Activated T-helper 1 cell treated with anti-CD3 and anti-CD28 coated beads, Interleukin-2, amount 50 U/mL, for 16 hours (primary cell): ENCODE results near the gene TCEAL4.

ENCODE experiments used
- DNase-seq, 2 donors: peaks; one replicate each; pipeline ENCODE4 v3.0.0-alpha.2; 2020; ENCODE audit warnings: low read depth in 1 of 2, low spot score in 1 of 2

TCEAL4 gene

GRCh38 chrX:103585411-103586313 is at the start of gene TCEAL4:
Gene TCEAL4 (plus strand): TSS chrX:103585515. CDS start chrX:103586676, 1,161 bp downstream.
- no peak for DNase-seq

DNA sequence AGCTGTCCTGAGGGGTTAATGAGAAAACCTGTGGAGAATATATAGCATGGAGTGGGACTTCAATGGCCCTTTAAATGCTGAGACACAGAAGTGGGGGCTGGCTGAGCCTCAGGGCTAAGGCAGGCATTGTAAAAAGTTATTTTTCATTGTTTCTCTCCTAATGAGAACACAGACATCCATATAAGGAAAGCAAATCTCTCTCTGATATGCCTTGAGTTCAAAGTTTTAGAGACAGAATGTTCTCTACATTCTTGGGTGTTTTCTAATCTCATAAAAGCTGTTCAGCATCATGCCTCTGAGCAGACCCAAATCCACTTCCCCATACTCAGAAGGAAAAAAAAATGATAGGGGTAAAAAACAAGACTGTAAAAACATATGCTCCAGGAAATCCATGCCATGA is 49.2 kb upstream of the TCEAL4 start:
- no peak for DNase-seq

DNA sequence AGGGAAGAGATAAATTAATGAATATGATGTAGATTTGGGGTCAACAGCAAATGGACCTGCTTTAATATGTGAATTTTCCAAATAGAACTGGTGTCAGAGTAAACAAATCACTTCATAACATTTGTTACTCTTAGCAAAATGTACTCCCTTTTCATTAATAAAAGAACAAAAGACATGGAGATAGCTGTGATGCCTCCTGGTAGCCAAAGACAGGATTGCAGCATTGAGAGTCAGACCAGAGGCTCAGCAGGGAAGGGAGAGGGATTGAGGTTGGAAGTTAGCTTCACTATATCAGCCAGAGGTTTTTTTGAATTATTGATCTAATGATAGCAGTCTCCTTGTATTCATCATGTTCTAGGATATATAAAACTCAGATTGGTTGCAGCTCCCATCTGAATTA is 48.6 kb upstream of the TCEAL4 start:
- no peak for DNase-seq

- no peak for DNase-seq
These were observed 47.4 kb upstream of the TCEAL4 start for GRCh38 chrX:103537871-103538387.

DNA sequence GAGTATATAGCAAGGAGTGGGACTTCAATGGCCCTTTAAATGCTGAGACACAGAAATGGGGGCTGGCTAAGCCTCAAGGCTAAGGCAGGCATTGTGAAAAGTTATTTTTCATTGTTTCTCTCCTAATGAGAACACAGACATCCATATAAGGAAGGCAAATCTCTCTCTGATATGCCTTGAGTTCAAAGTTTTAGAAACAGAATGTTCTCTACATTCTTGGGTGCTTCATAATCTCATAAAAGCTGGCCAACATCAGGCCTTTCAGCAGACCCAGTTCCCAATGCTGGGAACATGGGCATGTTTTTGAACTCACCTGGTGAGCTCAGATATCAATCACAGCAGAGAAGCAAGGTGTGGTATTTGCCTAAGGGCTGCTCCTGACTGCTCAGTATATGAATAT is 46.6 kb upstream of the TCEAL4 start:
- no peak for DNase-seq

DNA sequence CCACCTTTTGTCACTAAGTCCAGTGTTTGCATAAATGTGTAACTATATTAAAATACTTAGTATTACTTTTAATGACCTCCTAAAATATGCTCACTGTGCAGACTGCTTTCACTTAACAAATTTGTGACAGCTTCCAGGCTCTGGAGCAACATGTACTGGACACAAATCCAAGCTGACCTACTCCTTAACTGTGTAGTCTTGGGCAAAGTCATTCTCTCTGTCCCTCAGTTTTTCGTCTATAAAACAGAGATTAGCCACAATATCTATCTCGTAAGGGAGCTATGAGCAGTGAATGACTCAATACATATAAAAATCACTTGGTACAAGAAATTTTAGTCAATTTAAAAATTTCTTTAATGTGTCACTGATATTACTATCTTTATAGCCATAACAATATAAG is 45.6 kb upstream of the TCEAL4 start:
- no peak for DNase-seq

GRCh38 chrX:103540145-103540544 is 45.2 kb upstream of the TCEAL4 start:
- DNase-seq: no peak

GRCh38 chrX:103549916-103550315 is 35.4 kb upstream of the TCEAL4 start:
- DNase-seq: no peak

DNA sequence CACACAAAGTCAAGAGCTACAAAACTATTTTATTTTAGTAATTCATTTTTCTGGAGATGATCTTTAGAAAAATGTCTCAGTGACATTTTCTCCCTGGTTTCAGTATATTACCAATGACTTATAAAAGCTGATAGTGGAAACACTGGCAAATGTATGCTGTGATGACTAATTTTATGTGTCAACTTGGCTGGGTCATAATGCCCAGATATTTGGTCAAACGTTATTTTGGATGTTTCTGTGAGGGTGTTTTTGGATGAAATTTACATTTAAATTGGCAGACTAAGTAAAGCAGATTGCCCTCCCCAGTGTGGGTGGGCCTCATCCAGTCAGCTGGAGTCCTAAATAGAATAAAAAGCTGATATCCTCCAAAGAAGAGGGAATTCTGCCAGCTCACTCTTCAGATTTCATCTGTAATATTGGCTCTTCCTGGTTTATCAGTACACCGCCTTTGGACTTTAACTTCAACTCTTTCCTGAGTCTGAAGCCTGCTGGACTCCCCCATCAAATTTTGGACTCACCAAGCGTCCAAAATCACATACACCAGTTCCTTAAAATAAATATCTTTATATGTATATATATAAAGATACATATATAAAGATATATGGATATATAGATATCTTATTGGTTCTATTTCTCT is 34.8 kb upstream of the TCEAL4 start:
- DNase-seq: no peak

DNA sequence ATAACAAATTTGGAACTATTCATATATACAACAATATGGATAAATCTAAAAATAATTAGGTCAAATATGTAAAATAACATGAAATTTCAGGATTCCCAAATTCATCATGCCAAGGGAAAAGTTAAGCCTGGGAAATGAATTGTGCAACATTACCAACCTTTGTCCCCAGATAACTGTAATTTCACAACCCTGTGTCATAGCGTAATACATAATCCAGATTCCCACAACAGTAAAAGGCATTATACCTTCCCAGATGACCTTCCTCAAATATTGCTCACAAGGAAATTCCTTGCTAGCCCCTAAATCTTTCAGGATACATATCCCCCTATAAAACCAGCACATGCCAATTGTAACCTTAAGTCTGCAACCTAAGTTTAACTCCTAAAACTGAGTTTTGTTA is 33.1 kb upstream of the TCEAL4 start:
- no peak for DNase-seq

- peak; percentile 5 to 19 for DNase-seq
These were observed 30.5 kb upstream of the TCEAL4 start for GRCh38 chrX:103554687-103555424.

- DNase-seq: no peak
These were observed 28.2 kb upstream of the TCEAL4 start for GRCh38 chrX:103556963-103557612.

GRCh38 chrX:103560256-103560655 is 25.1 kb upstream of the TCEAL4 start:
- DNase-seq: no peak

DNA sequence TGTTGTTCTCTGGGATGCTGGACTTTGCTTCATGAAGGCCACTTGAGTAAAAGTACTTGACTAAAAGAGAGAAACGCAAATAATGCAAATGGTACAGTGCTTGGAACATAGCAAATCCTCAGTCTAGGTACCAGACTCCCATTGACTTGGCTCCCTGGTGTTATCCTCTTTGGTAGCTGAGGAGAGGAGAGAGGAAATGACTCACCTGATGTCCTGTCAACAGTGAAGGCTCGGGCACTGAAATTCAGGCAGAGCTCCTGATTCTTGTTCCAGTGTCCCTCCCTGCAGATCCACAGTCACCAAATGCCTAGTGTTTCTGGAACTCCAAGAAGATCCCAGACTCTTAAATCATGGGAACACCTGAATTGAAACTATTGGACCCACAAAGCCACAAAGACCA is 22.5 kb upstream of the TCEAL4 start:
- no peak for DNase-seq

DNA sequence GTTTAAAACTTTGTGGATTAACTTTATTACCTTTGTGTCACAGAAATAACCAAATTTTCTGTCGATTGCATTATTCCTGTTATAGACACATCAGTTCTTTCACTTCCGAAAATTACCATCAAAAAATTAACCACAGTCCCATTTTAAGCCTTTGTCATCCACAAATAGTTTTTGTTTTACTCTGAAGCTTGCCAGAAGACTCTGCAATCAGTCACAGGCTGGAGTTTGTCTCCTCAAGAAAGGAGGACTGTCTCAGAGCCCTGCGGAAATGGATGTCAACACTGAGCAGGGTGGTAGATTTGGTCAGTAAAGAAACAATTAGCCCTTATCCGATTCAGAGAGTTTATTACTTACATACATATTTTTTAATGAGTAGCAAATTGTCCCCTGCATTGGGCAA is 20.1 kb upstream of the TCEAL4 start:
- DNase-seq: no peak

DNA sequence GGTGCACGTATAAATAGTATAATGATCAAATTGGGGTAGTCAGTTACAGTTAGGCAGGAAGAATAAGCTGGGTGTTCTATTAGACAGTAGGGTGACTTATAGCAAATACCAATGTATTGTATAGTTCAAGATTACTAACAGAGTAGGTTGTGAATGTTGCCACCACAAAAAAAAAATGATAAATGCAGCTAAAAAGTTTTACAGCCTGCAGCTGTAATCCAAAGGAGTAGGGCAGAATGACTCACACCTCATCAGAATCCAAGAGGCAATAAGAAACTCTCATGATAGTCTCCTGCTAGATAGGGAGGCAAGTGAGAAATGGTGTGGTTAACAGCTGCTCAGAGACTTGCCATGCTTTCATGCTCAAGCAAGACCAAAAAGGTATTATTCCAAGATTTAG is 19.6 kb upstream of the TCEAL4 start:
- no peak for DNase-seq

DNA sequence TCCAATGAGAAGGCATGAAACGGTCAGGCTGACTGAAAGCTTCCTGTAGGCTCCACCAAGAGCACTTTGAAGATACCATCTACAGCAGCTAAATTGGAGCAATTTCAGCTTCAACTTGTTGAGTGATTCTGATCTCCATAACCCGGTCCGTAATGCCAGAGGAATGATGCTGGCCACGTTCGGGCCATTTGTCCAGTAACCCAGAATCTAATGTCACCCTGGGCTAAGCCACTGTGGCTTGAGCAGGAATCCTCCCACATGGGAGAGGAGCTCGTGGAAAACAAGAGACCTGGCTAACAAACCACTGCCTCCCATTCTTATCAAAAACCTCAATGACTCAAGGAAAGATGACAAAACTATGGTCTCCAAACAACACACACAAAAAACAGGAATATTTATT is 14.2 kb upstream of the TCEAL4 start:
- no peak for DNase-seq

DNA sequence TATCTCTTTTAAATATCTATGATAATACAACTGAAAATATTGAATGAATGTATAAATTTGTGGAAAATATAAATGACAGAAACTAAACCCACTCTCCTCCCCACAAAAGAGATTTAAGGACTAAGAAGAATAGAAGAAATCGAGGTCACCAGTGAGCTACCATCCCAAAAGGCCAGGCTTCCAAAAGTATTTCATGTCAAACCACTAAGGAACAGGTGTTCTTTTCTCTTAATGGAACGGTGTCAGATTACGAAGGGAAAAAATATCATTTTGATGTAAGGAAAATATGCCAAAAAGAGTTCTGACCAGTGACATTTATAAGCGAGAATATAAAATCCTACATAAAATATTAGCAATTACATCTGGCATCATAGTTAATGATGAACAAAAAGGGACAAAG is 13.6 kb upstream of the TCEAL4 start:
- DNase-seq: no peak

DNA sequence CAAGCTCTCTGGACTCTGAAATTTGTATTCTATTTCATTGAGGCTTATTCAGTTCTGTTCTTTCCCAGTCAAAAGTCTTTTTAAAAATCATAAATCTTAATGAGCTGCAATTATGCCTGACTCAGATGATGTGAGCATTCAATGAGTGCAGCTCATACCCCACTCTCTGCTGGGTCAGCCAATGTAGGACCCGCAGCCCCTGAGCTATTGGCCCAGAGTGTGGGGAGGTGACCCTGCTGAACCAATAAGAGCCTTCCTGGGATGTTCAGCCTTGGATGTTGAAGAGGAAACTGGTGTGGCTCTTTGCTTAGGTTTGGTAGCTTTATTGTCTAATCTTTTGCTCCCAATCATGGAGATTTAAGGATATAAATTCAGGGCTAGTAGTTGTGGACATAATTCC is 12.1 kb upstream of the TCEAL4 start:
- DNase-seq: no peak

- no peak for DNase-seq
These were observed 719 bp upstream of the TCEAL4 start for GRCh38 chrX:103584596-103584995.

DNA sequence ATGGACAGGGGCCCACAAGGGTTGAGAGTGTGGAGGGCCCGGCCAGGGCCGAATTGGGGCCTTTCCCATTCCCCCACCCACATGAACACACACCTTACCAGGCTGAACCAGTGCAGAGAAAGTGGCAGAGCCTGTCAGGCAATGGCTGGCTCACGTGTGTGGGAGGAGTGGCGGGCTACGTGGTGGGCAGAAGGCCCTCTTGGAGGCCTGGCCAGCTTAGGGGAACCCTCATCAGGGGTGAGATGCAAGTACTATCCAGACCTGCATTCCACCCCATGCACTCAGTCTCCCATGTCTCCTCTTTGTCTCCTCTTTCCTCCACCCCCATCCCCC is 965 bp downstream of the TCEAL4 start:
- DNase-seq: no peak
